DMS79 (cell line): ENCODE results near the gene TRPM1.
"Not testable (repeated sequence)": the region's sequence is repeated elsewhere in the genome, so short reads cannot be mapped to it uniquely, and the experiment has no call there.

Source experiments
- DNase-seq: peaks from one replicate; lab custom pipeline; 2025; lab: John Stamatoyannopoulos, UW

TRPM1 gene

DNA sequence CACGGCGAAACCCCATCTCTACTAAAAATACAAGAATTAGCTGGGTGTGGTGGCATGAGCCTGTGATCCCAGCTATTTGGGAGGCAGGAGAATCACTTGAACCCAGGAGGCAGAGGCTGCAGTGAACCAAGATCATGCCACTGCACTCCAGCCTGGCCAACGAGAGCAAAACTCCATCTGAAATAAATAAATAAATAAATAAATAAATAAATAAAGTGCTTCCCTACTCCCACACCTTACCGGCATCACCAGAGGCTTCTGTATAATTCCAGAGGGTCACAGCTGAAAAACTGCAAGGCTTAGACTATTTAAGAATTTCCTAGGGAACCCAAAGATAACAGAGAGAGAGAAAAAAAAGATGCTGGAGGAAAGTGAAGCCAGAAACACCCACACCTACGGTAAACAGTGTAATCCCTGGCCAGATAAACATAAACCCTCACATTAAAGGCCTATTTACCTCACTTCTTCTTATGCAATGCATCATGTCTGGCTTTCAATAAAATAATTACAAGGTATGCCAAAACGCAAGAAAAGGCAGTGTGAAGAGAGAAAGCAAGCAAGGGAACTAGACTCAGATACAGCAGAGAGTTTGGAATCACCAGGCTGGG, 15.0 kb upstream of the TRPM1 start:
- no peak for DNase-seq

- no peak for DNase-seq
Observed at GRCh38 chr15:31111091-31111647, 9.6 kb upstream of the TRPM1 start.

DNA sequence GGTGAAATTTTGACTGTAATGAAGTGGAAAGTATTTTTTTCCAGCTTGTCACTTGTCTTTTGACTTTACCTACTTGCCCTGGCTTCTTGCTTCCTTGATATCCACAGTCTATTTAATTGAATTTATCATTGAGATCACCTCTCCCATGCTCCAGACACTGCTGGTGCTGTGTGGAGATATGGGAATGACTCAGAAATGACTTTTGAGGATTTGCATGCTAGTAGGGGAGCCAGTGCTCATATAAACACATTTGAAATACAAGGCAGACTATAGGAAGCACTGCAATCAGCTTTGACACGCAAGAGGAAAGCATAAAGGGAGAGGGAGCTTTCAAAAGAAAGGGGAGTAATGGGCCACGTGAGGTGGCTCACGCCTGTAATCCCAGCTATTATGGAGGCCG, 7.3 kb upstream of the TRPM1 start:
- no peak for DNase-seq

GRCh38 chr15:31106495-31107300, 5.2 kb upstream of the TRPM1 start:
- no peak for DNase-seq

- no peak for DNase-seq
Observed at GRCh38 chr15:31104003-31104402, 2.5 kb upstream of the TRPM1 start.

DNA sequence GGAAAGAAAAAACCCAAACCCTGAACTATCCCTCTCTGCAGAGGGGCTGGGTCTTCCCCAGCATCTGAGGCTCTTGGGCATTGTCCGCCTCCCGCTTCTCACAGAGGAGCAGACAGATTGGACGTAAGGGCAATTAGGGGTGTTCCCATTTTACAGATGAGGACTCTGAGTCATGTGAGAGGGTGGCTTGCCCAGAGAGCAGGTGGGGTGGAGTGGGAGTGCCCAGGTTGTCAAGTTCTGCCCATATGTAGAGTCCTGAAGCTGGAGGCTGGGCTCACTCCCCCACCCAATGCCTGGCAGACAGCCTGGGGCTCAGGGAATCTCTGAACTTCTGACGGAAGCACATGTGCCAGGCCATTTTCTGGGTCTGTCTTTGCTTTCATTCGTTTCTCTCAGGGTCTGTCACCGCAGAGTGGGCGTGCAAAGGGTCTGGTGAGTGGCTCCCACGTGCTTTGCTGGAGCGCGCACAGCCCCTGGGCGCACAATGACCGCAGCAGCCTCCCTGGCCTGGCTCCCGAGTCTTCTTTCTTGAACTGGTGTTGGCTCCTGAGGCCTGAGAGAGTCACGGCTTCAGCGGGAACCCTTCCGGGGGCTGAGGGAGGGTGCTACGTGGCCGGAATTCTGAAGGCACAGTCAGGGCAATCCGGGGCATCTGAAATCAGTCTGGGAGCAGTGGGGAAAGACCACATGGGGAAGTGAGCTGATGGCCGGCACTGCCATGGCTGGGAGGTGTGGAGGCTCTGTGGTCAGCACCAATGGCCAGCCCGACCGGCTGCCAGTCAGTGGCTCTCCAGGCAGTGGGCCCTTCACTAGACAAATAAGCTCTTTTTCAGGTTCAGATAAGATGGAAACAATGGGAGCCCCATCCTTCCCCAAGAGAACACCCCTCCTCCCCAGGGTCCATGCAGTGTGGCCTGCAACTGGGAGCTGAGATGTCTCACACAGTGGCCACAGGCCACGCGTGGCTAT, 1.1 kb upstream of the TRPM1 start:
- no peak for DNase-seq

- DNase-seq, result no peak
Observed at GRCh38 chr15:31102039-31102321, 455 bp upstream of the TRPM1 start.

DNA sequence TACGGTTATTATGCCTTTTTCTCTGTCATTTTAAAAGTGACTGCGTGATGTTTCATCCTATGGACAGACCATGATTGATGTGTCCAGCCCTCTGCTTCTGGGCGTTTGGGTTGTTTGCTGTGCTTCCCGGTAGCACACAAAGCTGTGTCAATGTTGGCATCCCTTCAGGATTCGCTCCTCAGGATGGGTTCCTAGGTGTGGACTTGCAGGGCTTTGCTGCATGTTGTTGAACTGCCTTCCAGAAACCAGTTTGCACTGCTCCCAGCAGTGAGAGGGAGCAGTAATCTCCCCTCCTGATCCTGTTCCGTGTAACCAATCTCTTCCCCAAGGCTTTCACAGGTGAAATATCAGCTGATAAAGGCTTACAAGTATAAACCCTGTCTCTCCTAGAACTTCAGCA, 787 bp downstream of the TRPM1 start:
- DNase-seq, result no peak

GRCh38 chr15:31098953-31099740, 2.4 kb downstream of the TRPM1 start:
- no peak for DNase-seq

- no peak for DNase-seq
Observed at GRCh38 chr15:31098491-31098917, 3.0 kb downstream of the TRPM1 start.

- no peak for DNase-seq
Observed at GRCh38 chr15:31096563-31096962, 5.0 kb downstream of the TRPM1 start.

- DNase-seq, result no peak
Observed at GRCh38 chr15:31091481-31091880, 10.0 kb downstream of the TRPM1 start.

- no peak for DNase-seq
Observed at GRCh38 chr15:31090766-31091165, 10.8 kb downstream of the TRPM1 start.

DNA sequence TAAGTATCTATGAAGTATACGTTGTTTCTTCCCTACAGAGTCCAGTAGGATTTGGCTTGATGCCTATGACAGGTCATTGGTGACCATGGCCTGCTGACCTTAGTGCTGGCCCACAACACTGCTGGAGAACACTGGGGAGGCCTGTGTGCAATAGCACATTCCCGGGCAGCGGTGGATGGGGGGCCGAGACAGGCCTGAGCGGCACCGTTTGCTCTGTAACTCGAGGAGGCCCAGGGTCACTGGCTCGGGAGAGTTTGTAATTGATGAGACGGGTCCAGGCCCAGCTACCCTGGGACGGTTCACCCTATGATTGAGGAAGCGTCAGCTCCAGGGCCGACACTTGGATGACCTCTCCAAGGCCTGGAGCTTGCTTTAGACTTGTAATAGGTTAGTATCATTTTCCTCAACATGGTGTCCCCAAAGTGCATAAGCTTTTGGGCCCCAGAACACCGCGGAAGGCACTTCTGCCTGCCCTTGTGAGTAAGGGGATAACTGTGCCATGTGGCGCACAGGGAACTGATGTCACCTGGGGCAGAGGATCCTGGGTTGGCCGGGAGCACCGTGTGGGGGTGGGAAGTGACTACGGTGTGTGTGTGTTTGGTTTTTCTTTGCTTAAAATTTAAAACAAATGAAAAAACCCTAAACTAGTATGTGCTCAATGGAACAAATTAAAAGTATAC, 12.0 kb downstream of the TRPM1 start:
- no peak for DNase-seq

DNA sequence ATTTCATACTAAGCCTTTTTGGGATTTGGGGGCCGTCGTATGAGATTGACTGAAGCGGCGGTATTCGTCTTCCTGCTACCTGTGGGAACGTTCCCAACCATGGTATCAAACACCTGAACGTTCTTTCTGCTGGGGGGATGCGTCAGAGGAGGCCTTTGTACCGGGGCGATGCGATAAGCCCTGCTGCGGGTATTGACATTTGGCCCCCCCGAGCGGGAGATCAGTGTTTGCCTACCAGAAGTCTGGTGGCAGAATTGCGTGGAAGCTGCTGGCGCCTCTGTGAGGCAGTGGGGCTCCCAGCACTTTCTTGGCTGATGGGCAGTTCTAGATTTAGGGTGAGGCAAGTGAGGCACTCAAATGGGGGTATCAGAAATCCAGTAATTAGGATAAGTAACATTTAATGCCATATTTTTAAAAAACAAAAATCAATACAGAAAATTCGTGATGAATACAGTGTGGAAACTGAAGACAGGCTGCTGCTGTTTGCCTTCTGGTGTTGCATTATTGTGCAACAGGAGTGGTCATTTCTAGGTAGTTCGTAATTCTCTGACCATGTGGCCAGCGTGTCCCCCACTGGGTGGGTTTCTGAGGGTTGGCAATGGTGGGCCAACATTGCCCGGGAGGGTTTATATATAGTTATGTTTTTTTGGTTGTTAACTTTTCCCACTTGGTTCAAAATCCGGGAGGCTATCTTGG, 12.7 kb downstream of the TRPM1 start:
- no peak for DNase-seq

DNA sequence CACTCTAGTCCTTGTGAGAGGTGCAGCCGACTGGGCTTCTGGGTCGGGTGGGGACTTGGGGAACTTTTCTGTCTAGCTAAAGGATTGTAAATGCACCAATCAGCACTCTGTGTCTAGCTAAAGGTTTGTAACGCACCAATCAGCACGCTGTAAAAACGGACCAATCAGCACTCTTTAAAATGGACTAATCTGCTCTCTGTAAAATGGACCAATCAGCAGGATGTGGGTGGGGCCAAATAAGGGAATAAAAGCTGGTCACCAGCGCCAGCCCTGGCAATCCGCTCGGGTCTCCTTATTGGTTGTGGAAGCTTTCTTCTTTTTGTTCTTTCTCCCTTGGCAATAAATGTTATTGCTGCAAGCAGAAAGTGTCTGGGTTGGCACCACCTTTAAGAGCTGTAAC, 13.5 kb downstream of the TRPM1 start:
- DNase-seq, result not testable (repeated sequence)

GRCh38 chr15:31086344-31086743, 15.2 kb downstream of the TRPM1 start:
- DNase-seq, result no peak

DNA sequence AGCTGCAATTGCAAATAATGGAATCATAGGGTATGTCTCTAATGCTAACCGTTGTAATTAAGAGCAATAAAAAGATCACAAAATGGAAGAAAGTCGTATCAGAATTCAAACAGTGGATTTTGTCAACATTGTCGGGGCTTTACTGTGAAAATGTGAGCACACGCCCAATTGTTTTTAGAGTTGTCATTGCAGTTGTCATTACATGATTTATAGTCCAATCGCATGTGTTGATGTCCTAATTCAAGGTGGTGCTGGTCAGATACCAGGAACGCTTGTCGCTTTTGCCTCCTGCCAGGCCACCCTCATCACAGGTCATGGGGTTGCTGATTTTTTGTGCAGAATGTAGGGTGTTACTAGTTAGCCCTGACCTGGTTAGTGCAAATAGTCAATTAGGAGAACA, 16.2 kb downstream of the TRPM1 start:
- DNase-seq, result no peak

DNA sequence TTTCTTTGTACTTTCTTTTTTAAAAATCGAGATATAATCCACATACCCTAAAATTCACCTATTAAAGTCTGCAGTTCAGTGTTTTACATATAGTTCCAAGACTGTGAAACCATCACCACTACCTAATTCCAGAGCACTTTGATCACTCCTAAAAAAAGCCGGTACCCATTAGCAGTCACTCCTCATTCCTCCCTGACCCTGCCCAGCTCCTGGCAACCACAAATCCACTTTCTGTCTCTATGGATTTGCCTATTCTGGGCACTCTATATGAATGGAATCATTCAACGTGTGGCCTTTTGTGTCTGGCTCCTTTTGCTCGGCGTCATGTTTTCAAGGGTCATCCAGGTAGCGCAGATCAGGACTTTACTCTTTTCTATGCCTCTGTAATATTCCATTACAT, 17.3 kb downstream of the TRPM1 start:
- no peak for DNase-seq

DNA sequence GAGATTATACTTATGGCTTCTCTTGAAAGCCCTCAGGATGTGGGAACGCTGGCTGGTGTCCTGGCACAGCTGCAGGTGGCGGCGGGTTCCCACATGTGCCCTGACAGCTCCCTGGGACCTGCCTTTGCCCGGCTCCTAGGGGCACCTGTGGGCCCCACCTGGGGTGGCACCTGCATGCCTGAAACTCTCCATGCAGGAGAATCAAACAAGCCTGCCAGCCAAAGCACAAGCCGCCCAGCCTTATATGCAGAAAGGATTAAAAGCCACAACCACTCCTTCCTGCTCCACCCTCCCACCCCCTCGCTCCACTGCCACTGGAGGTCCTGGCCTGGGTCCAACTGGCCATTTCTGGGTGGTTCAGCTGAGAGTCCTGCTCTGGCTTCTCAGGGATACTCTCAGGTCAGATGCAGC, 18.1 kb downstream of the TRPM1 start:
- DNase-seq, result no peak
